ENCODE results near the gene ADRB1. TPM values are rescaled to one million over a fixed set of nuclear protein-coding genes. Genes with fewer than 3 reads are reported as not detected.
A peak's percentile ranks its signal among the peaks of the same experiment; 100 is the strongest.

The ADRB1 gene
- total and polyA plus RNA-seq, 2 experiments from 2014 or later = 0.23 to 0.24 TPM

- Histone ChIP-seq H3K27me3 (ENCODE audit: insufficient read depth) (no peaks in the 10 kb centered on the region), H2AFZ (no peak overlapping the region), H3K27ac (ENCODE audit: low read depth) (no peak overlapping the region), H3K36me3 (ENCODE audit: insufficient read depth) (no peaks in the 10 kb centered on the region), H3K4me1 (ENCODE audit: insufficient read depth) (no peaks in the 10 kb centered on the region), H3F3A (replicated peaks; ENCODE audit: low read depth) (no peaks in the 10 kb centered on the region), H3K79me2 (replicated peaks; ENCODE audit: insufficient read depth) (no peaks in the 10 kb centered on the region), H3K9me2 (ENCODE audit: insufficient read depth) (no peaks in the 10 kb centered on the region), H3K4me3 (no peak overlapping the region), H3K4me2 (no peak overlapping the region), H4K20me1 (replicated peaks; ENCODE audit: insufficient read depth) (no peaks in the 10 kb centered on the region)
- ATAC-seq (peak; percentile 77), DNase-seq (ENCODE audit: low spot score) (peak; percentile 35)
- Mint-ChIP-seq H3K36me3 (ENCODE audit: low read depth) (no peaks in the 10 kb centered on the region), H3K4me1 (no peaks in the 10 kb centered on the region), H3K4me3 (no peak overlapping the region), H3K27ac (no peak overlapping the region), H3K27me3 (ENCODE audit: insufficient read depth, low read depth, poor library complexity) (peaks cover 3% of the 10 kb centered on the region), H3K9me3 (no peaks in the 10 kb centered on the region; the same call in 2 of the 3 replicates)
- no peak for TF ChIP-seq REST (IDR thresholded peaks at IDR 0.05; ENCODE audit: unreplicated experiment)
- no peak for TF ChIP-seq NANOG (IDR thresholded peaks at IDR 0.05; ENCODE audit: borderline replicate concordance)
- TF ChIP-seq, protein P1, sequence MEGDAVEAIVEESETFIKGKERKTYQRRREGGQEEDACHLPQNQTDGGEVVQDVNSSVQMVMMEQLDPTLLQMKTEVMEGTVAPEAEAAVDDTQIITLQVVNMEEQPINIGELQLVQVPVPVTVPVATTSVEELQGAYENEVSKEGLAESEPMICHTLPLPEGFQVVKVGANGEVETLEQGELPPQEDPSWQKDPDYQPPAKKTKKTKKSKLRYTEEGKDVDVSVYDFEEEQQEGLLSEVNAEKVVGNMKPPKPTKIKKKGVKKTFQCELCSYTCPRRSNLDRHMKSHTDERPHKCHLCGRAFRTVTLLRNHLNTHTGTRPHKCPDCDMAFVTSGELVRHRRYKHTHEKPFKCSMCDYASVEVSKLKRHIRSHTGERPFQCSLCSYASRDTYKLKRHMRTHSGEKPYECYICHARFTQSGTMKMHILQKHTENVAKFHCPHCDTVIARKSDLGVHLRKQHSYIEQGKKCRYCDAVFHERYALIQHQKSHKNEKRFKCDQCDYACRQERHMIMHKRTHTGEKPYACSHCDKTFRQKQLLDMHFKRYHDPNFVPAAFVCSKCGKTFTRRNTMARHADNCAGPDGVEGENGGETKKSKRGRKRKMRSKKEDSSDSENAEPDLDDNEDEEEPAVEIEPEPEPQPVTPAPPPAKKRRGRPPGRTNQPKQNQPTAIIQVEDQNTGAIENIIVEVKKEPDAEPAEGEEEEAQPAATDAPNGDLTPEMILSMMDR (conservative IDR thresholded peaks at IDR 0.05; ENCODE audit: low read depth in 2 of 2) = peak in 1 of 2 experiments; percentile 28; a peak in 1 of 4 replicates
These were observed 41.2 kb upstream of the ADRB1 start for GRCh38 chr10:114002422-114002821.

DNA sequence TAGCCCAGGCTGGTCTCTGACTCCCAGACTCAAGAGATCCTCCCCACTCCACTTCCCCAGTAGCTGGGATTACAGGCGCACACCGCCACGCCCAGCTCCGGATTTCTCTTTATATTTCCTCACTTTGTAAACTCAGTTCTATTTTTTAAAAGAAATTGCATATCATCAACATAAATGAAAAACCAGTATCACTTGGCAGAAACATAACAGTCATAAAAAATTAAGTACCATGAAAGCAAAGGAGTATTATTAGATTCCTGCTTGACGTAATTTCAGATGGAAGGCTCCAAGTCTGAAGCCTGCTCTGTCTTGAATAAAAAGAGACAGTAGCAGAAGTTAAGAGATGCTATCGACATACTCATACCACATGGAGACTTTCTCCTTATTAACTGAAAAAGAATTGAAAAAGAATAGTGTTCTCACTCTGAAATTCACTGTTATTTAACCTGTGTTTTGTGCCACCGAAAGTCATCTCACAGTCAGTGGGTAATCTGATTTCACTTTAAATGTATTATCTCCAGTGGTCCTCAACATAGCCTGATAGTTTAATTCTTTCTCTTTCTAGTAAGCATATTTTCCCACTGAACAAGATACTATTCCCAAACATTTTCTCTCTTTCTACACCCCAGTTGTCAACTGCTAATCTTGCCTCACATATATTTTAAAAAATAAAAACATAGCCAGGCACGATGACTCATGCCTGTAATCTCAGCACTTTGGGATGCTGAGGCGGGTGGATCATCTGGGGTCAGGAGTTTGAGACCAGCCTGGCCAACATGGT is 40.3 kb upstream of the ADRB1 start:
- no peaks in the 10 kb centered on the region for H3K36me3 ChIP-seq (ENCODE audit: insufficient read depth)
- no peak overlapping the region for H3K4me3 ChIP-seq
- Mint-ChIP-seq H3K36me3 (ENCODE audit: low read depth) (no peaks in the 10 kb centered on the region), H3K4me1 (no peaks in the 10 kb centered on the region), H3K9me3 (no peaks in the 10 kb centered on the region; the same call in 2 of the 3 replicates), H3K27me3 (ENCODE audit: insufficient read depth, low read depth, poor library complexity) (peaks cover 3% of the 10 kb centered on the region), H3K4me3 (no peak overlapping the region), H3K27ac (no peak overlapping the region)
- H3K4me1 ChIP-seq (ENCODE audit: insufficient read depth) = no peaks in the 10 kb centered on the region
- H2AFZ ChIP-seq = no peak overlapping the region
- H3K27me3 ChIP-seq (ENCODE audit: insufficient read depth) = no peaks in the 10 kb centered on the region
- H3K4me2 ChIP-seq = no peak overlapping the region
- no peak overlapping the region for H3K27ac ChIP-seq (ENCODE audit: low read depth)
- no peaks in the 10 kb centered on the region for H4K20me1 ChIP-seq (replicated peaks; ENCODE audit: insufficient read depth)
- no peaks in the 10 kb centered on the region for H3K79me2 ChIP-seq (replicated peaks; ENCODE audit: insufficient read depth)
- no peaks in the 10 kb centered on the region for H3K9me2 ChIP-seq (ENCODE audit: insufficient read depth)
- ATAC-seq = no peak
- H3F3A ChIP-seq (replicated peaks; ENCODE audit: low read depth) = no peaks in the 10 kb centered on the region
- DNase-seq (ENCODE audit: low spot score) = no peak
- TF ChIP-seq ZNF462 (CRISPR knock-in tag; IDR thresholded peaks at IDR 0.05) = no peak
- TF ChIP-seq STAT1 (IDR thresholded peaks at IDR 0.05; ENCODE audit: unreplicated experiment) = no peak
